ENCODE data around the gene CD244.

DNA sequence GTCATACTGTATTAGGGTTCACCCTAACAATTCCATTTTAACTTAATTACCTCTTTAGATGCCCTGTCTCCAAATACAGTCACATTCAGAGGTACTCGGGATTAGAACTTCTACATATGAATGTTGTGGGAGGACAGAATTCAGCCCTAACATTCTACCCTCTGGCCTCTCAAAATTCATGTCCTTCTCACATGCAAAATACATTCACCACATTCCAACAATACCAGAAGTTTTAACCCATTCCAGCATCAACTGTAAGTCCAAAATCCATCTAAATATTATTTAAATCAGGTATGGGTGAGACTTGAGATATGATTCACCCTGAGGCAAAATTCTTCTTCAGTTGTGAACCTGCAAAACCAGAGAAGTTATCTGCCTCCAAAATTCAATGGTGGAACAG is 52.2 kb downstream of the CD244 start:
- TF ChIP-seq, protein P1, sequence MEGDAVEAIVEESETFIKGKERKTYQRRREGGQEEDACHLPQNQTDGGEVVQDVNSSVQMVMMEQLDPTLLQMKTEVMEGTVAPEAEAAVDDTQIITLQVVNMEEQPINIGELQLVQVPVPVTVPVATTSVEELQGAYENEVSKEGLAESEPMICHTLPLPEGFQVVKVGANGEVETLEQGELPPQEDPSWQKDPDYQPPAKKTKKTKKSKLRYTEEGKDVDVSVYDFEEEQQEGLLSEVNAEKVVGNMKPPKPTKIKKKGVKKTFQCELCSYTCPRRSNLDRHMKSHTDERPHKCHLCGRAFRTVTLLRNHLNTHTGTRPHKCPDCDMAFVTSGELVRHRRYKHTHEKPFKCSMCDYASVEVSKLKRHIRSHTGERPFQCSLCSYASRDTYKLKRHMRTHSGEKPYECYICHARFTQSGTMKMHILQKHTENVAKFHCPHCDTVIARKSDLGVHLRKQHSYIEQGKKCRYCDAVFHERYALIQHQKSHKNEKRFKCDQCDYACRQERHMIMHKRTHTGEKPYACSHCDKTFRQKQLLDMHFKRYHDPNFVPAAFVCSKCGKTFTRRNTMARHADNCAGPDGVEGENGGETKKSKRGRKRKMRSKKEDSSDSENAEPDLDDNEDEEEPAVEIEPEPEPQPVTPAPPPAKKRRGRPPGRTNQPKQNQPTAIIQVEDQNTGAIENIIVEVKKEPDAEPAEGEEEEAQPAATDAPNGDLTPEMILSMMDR (IDR thresholded peaks at IDR 0.05), result no peak
- TF ChIP-seq POLR2A (IDR thresholded peaks at IDR 0.05), result no peak
- no peak for TF ChIP-seq POLR2AphosphoS5 (IDR thresholded peaks at IDR 0.05)

Measured in stomach (tissue), 4 donors.